Liver (tissue), 9 donors: ENCODE measurements around the gene C5. TPM values are rescaled to one million over a fixed set of nuclear protein-coding genes. Genes with fewer than 3 reads are reported as not detected.

Source experiments
- DNase-seq: peaks from one replicate; pipeline ENCODE4 v3.0.0-alpha.2; 2017; ENCODE audit warnings: low spot score
- H3K27ac ChIP-seq, 2 donors: one replicate each; pipeline ENCODE4 v1.7.0; 2013; ENCODE audit warnings: inconsistent platforms in 2 of 2, low read length in 2 of 2, control low read depth in 1 of 2, low read depth in 1 of 2, mild to moderate bottlenecking in 1 of 2
- H3K27me3 ChIP-seq, 4 donors: one replicate each; pipeline versions ENCODE4 v1.6.1 to v1.7.0; 2013; ENCODE audit warnings: low read length in 3 of 4, inconsistent platforms in 1 of 4, mild to moderate bottlenecking in 1 of 4, moderate library complexity in 1 of 4; ENCODE audit not compliant: control insufficient read depth in 4 of 4, insufficient read depth in 4 of 4
- H3K36me3 ChIP-seq, 4 donors: one replicate each; pipeline versions ENCODE4 v1.6.1 to v1.7.0; 2013; ENCODE audit warnings: low read length in 3 of 4, mild to moderate bottlenecking in 3 of 4, low read depth in 1 of 4, moderate library complexity in 1 of 4; ENCODE audit not compliant: control insufficient read depth in 4 of 4, insufficient read depth in 3 of 4
- H3K4me1 ChIP-seq, 4 donors: one replicate each; pipeline versions ENCODE4 v1.6.1 to v1.7.0; 2013; ENCODE audit warnings: low read length in 3 of 4, mild to moderate bottlenecking in 3 of 4, moderate library complexity in 1 of 4; ENCODE audit not compliant: control insufficient read depth in 4 of 4, insufficient read depth in 4 of 4
- H3K4me3 ChIP-seq, 3 donors: one replicate each; pipeline versions ENCODE4 v1.6.1 to v1.7.0; 2013; ENCODE audit warnings: low read length in 3 of 3, control low read depth in 1 of 3, low read depth in 1 of 3, mild to moderate bottlenecking in 1 of 3
- H3K9ac ChIP-seq, 2 donors: one replicate each; pipeline ENCODE4 v1.7.0; 2013; ENCODE audit warnings: low read length in 2 of 2, mild to moderate bottlenecking in 2 of 2, moderate library complexity in 2 of 2, control low read depth in 1 of 2, low read depth in 1 of 2
- H3K9me3 ChIP-seq, 4 donors: one replicate each; pipeline versions ENCODE4 v1.6.1 to v1.7.0; 2013; ENCODE audit warnings: low read length in 3 of 4; ENCODE audit not compliant: control insufficient read depth in 4 of 4
- EGR1 ChIP-seq, 2 donors: IDR thresholded peaks; 2 replicates each; pipeline ENCODE4 v1.6.1; 2016 to 2018; ENCODE audit warnings: antibody characterized with exemption in 2 of 2, low read depth in 2 of 2
- FOXA1 ChIP-seq: IDR thresholded peaks from 2 replicates; pipeline ENCODE4 v1.6.1; 2016; ENCODE audit warnings: antibody characterized with exemption
- GABPA ChIP-seq, 2 donors: IDR thresholded peaks in 1 of 2; conservative IDR thresholded peaks in 1 of 2; 2 replicates each; pipeline ENCODE4 v1.6.1; 2016; ENCODE audit warnings: antibody characterized with exemption in 2 of 2, mild to moderate bottlenecking in 1 of 2, moderate library complexity in 1 of 2
- NR2F2 ChIP-seq: IDR thresholded peaks from 2 replicates; pipeline ENCODE4 v1.6.1; 2016; ENCODE audit warnings: antibody characterized with exemption
- RAD21 ChIP-seq, 2 donors: IDR thresholded peaks; 2 replicates each; pipeline ENCODE4 v1.6.1; 2016; ENCODE audit warnings: antibody characterized with exemption in 2 of 2, mild to moderate bottlenecking in 2 of 2
- SP1 ChIP-seq: IDR thresholded peaks from 2 replicates; pipeline ENCODE4 v1.6.1; 2018; ENCODE audit warnings: antibody characterized with exemption, mild to moderate bottlenecking
- TAF1 ChIP-seq: conservative IDR thresholded peaks from 2 replicates; pipeline ENCODE4 v1.6.1; 2016; ENCODE audit warnings: antibody characterized with exemption, mild to moderate bottlenecking
- YY1 ChIP-seq: IDR thresholded peaks from 2 replicates; pipeline ENCODE4 v1.6.1; 2016; ENCODE audit warnings: antibody characterized with exemption, mild to moderate bottlenecking
- WGBS: extraction: QIAGEN DNeasy Blood & Tissue Kit; methylation state at CpG from one replicate; pipeline ENCODE4 v1.1.7; 2013; 5-methylcytosine and 5-hydroxymethylcytosine counted together
- polyA plus RNA-seq, 2 donors: library from polyadenylated mRNA; stranded (reverse) in 1 of 2; unstranded in 1 of 2; fragments of 200-250 nt in 1 of 2; fragments of >200 nt in 1 of 2; fragmentation: Nextera tagmentation in 1 of 2; extraction: Ambion mirVana in 1 of 2; gene quantifications; one replicate each; pipeline versions ENCODE4 v1.2.1 to v1.2.3, GENCODE V29; 2013 to 2015
- total RNA-seq, 2 donors: library from RNA; depleted of rRNA; stranded (reverse); fragments of >200 nt; gene quantifications; one replicate each; pipeline ENCODE4 v1.2.3, GENCODE V29; 2014
- TF ChIP-seq, protein P1 (sequence below): fragments of 150-350 bp; IDR thresholded peaks from 2 replicates; pipeline ENCODE4 v1.5.1; 2017; ENCODE audit warnings: improper control_type of control experiment, low read depth, low read length; ENCODE audit not compliant: missing input control
- TF ChIP-seq, protein P2 (sequence below): IDR thresholded peaks from 2 replicates; pipeline ENCODE4 v1.6.1; 2016; ENCODE audit warnings: antibody characterized with exemption, mild to moderate bottlenecking
- TF ChIP-seq, protein P3 (sequence below): IDR thresholded peaks from 2 replicates; pipeline ENCODE4 v1.6.1; 2016; ENCODE audit warnings: antibody characterized with exemption
- TF ChIP-seq, protein P4 (sequence below): IDR thresholded peaks from 2 replicates; pipeline ENCODE4 v1.6.1; 2016; ENCODE audit warnings: antibody characterized with exemption
- TF ChIP-seq, protein P5 (sequence below): IDR thresholded peaks from 2 replicates; pipeline ENCODE4 v1.6.1; 2016; ENCODE audit warnings: antibody characterized with exemption
- donor health status: healthy.
- donor health status: healthy.
- donor health status: healthy.
- donor health status: healthy.
- donor health status: healthy.

The C5 gene
- total and polyA plus RNA-seq, 4 donors, result 127 to 485 (median 361) TPM

DNA sequence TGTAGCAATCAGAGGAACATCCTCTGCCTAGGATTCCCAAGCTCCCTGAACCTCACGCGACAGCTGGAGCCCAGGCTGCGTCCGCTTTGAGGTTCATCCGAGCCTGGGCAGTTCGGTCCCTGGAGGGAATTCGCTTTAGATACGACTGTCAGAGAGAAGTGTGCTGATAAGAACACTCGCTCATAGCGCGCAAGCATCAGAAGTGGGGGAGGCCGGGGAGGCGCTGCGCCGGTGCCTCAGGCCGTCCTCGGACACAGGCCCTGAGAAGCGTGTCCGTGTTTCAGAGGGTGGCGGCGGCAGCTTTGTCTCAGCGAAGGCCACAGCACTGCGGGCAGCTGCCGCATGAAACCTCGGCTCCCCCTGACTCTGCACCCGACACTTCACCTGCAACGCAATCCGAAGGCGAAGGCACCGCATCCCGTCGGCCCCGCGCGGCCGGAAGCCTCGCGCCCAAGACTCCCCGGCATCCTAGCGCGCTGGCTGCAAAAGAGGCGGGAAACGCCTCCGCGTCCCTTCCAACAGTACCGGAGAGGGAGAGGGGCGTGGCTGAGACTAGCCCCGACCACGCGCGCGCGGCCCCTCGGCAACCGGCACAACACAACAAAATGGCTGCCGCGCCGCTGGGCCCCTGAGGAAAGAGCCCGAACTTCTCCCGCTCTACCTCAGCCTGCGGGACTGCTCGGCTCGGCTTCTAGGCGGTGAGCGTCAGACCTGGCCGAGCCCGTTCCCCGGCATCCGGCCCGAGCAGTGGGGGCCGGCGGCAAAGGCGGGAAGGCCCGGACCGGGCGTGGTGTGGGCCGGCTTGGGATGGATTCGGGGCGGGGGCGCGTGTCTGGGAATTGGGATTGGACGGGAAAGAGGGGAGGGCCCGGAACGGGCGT is 24.5 kb upstream of the C5 start, which contains the start of gene CNTRL:
Gene CNTRL, plus strand, starts transcription at position 586 of the 881 bp plus-strand sequence. CDS start 13,372 bp downstream, outside the sequence.
- TF ChIP-seq, protein P1, sequence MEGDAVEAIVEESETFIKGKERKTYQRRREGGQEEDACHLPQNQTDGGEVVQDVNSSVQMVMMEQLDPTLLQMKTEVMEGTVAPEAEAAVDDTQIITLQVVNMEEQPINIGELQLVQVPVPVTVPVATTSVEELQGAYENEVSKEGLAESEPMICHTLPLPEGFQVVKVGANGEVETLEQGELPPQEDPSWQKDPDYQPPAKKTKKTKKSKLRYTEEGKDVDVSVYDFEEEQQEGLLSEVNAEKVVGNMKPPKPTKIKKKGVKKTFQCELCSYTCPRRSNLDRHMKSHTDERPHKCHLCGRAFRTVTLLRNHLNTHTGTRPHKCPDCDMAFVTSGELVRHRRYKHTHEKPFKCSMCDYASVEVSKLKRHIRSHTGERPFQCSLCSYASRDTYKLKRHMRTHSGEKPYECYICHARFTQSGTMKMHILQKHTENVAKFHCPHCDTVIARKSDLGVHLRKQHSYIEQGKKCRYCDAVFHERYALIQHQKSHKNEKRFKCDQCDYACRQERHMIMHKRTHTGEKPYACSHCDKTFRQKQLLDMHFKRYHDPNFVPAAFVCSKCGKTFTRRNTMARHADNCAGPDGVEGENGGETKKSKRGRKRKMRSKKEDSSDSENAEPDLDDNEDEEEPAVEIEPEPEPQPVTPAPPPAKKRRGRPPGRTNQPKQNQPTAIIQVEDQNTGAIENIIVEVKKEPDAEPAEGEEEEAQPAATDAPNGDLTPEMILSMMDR, result no peak
- peak; percentile 98 for TF ChIP-seq YY1
- TF ChIP-seq SP1, result peak; percentile 41
- TF ChIP-seq EGR1 (IDR thresholded peaks at IDR 0.05; ENCODE audit: low read depth in 2 of 2), result peak in 1 of 2 donors; percentile 28
- TF ChIP-seq, protein P2, sequence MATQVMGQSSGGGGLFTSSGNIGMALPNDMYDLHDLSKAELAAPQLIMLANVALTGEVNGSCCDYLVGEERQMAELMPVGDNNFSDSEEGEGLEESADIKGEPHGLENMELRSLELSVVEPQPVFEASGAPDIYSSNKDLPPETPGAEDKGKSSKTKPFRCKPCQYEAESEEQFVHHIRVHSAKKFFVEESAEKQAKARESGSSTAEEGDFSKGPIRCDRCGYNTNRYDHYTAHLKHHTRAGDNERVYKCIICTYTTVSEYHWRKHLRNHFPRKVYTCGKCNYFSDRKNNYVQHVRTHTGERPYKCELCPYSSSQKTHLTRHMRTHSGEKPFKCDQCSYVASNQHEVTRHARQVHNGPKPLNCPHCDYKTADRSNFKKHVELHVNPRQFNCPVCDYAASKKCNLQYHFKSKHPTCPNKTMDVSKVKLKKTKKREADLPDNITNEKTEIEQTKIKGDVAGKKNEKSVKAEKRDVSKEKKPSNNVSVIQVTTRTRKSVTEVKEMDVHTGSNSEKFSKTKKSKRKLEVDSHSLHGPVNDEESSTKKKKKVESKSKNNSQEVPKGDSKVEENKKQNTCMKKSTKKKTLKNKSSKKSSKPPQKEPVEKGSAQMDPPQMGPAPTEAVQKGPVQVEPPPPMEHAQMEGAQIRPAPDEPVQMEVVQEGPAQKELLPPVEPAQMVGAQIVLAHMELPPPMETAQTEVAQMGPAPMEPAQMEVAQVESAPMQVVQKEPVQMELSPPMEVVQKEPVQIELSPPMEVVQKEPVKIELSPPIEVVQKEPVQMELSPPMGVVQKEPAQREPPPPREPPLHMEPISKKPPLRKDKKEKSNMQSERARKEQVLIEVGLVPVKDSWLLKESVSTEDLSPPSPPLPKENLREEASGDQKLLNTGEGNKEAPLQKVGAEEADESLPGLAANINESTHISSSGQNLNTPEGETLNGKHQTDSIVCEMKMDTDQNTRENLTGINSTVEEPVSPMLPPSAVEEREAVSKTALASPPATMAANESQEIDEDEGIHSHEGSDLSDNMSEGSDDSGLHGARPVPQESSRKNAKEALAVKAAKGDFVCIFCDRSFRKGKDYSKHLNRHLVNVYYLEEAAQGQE, result peak; percentile 78
- TF ChIP-seq, protein P3, sequence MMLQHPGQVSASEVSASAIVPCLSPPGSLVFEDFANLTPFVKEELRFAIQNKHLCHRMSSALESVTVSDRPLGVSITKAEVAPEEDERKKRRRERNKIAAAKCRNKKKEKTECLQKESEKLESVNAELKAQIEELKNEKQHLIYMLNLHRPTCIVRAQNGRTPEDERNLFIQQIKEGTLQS, result no peak
- peak; percentile 44 for TF ChIP-seq TAF1
- peak; percentile 14 for TF ChIP-seq FOXA1
- TF ChIP-seq, protein P4, sequence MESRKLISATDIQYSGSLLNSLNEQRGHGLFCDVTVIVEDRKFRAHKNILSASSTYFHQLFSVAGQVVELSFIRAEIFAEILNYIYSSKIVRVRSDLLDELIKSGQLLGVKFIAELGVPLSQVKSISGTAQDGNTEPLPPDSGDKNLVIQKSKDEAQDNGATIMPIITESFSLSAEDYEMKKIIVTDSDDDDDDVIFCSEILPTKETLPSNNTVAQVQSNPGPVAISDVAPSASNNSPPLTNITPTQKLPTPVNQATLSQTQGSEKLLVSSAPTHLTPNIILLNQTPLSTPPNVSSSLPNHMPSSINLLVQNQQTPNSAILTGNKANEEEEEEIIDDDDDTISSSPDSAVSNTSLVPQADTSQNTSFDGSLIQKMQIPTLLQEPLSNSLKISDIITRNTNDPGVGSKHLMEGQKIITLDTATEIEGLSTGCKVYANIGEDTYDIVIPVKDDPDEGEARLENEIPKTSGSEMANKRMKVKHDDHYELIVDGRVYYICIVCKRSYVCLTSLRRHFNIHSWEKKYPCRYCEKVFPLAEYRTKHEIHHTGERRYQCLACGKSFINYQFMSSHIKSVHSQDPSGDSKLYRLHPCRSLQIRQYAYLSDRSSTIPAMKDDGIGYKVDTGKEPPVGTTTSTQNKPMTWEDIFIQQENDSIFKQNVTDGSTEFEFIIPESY, result no peak
- peak in 1 of 2 donors; percentile 61 for TF ChIP-seq GABPA (IDR thresholded peaks at IDR 0.05 in 1 of 2, conservative IDR thresholded peaks at IDR 0.05 in 1 of 2)
- no peak for TF ChIP-seq NR2F2
- TF ChIP-seq RAD21 (IDR thresholded peaks at IDR 0.05), result peak in 1 of 2 donors; percentile 24
- TF ChIP-seq, protein P5, sequence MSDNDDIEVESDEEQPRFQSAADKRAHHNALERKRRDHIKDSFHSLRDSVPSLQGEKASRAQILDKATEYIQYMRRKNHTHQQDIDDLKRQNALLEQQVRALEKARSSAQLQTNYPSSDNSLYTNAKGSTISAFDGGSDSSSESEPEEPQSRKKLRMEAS, result peak; percentile 71
- peak; percentile 79 for DNase-seq
- under 1% methylated on average over 85 of the region's 85 CpGs for WGBS
- Histone ChIP-seq H3K4me3 (peak within 1 kb of the TSS; percentile 67 to 94 (median 86)), H3K9me3 (no peaks in the 10 kb centered on the region), H3K36me3 (no peaks in the 10 kb centered on the region), H3K9ac (peak within 1 kb of the TSS in 1 of 2 donors; percentile 31), H3K27ac (peak within 1 kb of the TSS; percentile 72 to 73), H3K27me3 (no peaks in the 10 kb centered on the region), H3K4me1 (peaks cover 0 to 25% (median 13%) of the 10 kb centered on the region in 4 donors)
